K562 (cell line): ENCODE data around the gene FCAMR. TPM values are rescaled to one million over a fixed set of nuclear protein-coding genes. Genes with fewer than 3 reads are reported as not detected.

ENCODE experiments used
- ATAC-seq: fragments of 200-7000 bp; cut with Tn5 transposase; 3 replicates; pipeline ENCODE4 v1.9.1; 2020; ENCODE audit warnings: moderate library complexity
- BruUV-seq: library from RNA; stranded (reverse); fragments of 400-500 nt; replicated peaks from 2 replicates; lab custom pipeline; 2021; lab: Mats Ljungman, UMichigan
- CTCF ChIA-PET: fragments of 300-600 bp; formaldehyde crosslinking; extraction: SDS; loops from one replicate; lab custom pipeline; 2021; ENCODE audit warnings: low intra/inter-chr PET ratio; lab: Yijun Ruan, JAX
- POLR2A ChIA-PET: fragments of 300-600, 350-650 bp; sonication (Branson Sonifier 250); formaldehyde crosslinking; extraction: SDS; loops from one replicate; lab custom pipeline; 2021; ENCODE audit warnings: antibody characterized with exemption, inconsistent platforms; lab: Yijun Ruan, JAX
- DNase-seq, 4 experiments: peaks; one replicate each; pipeline versions ENCODE4 v3.0.0 to v3.0.0-alpha.2; 2011 to 2018; ENCODE audit warnings: low spot score in 3 of 4, mixed read lengths in 3 of 4; ENCODE audit errors: extremely low read depth in 1 of 4
- FAIRE-seq: peaks from 2 replicates; lab custom pipeline; 2011; peaks lifted over from hg19 to GRCh38; lab: Jason Lieb, UNC
- H2AFZ ChIP-seq: 2 replicates; pipeline ENCODE4 v1.6.0; 2011; ENCODE audit warnings: low read depth, low read length, control low read depth, inconsistent platforms
- H3K27ac ChIP-seq: fragments of 200-600 bp; 3 replicates; pipeline ENCODE4 v1.8.0; 2011; ENCODE audit warnings: low read depth, mild to moderate bottlenecking, control low read depth, inconsistent platforms, low read length, moderate library complexity, mixed read lengths; ENCODE audit errors: extremely low read depth
- H3K27me3 ChIP-seq, 2 experiments: fragments of 300-600 bp in 1 of 2; 2 replicates in 1 of 2; 3 replicates in 1 of 2; pipeline versions ENCODE4 v1.6.0 to v1.8.0; 2011; ENCODE audit warnings: inconsistent platforms in 2 of 2, low read length in 2 of 2, mild to moderate bottlenecking in 1 of 2, mixed read lengths in 1 of 2, moderate library complexity in 1 of 2; ENCODE audit not compliant: control insufficient read depth in 2 of 2, insufficient read depth in 2 of 2
- H3K36me3 ChIP-seq: fragments of 300-600 bp; 3 replicates; pipeline ENCODE4 v1.8.0; 2011; ENCODE audit warnings: mild to moderate bottlenecking, low read length, inconsistent platforms; ENCODE audit not compliant: control insufficient read depth, insufficient read depth
- H3K4me1 ChIP-seq, 2 experiments: fragments of 200-600 bp in 1 of 2; replicated peaks in 1 of 2; 2 replicates in 1 of 2; 3 replicates in 1 of 2; pipeline versions ENCODE4 v1.5.1 to v1.8.0; 2011; ENCODE audit warnings: inconsistent platforms in 2 of 2, low read length in 2 of 2, mild to moderate bottlenecking in 1 of 2, mixed read lengths in 1 of 2, moderate library complexity in 1 of 2; ENCODE audit not compliant: control insufficient read depth in 2 of 2, insufficient read depth in 2 of 2
- H3K4me2 ChIP-seq: 2 replicates; pipeline ENCODE4 v1.6.1; 2011; ENCODE audit warnings: low read length, control low read depth, inconsistent platforms, mixed read lengths; ENCODE audit not compliant: insufficient read depth
- H3K4me3 ChIP-seq: fragments of 200-600 bp; sonication (generic), shearing (Covaris generic); 2 replicates; pipeline ENCODE4 v1.5.1; 2016; ENCODE audit warnings: control low read depth, inconsistent platforms
- H3K79me2 ChIP-seq: fragments of 200-600 bp; 3 replicates; pipeline ENCODE4 v1.8.0; 2011; ENCODE audit warnings: low read length, inconsistent platforms; ENCODE audit not compliant: control insufficient read depth, insufficient read depth
- H3K9ac ChIP-seq, 2 experiments: 2 replicates each; pipeline versions ENCODE4 v1.6.0 to v1.6.1; 2011; ENCODE audit warnings: low read depth in 2 of 2, low read length in 2 of 2, control low read depth in 1 of 2, inconsistent platforms in 1 of 2, mild to moderate bottlenecking in 1 of 2, mixed read lengths in 1 of 2; ENCODE audit not compliant: insufficient read depth in 1 of 2
- H3K9me1 ChIP-seq: one replicate; pipeline ENCODE4 v1.6.0; 2011; ENCODE audit warnings: inconsistent platforms, mild to moderate bottlenecking, low read length, moderate library complexity; ENCODE audit not compliant: control insufficient read depth, insufficient read depth
- H3K9me3 ChIP-seq: replicated peaks from 2 replicates; pipeline ENCODE4 v1.5.1; 2011; ENCODE audit warnings: low read depth, low read length, inconsistent platforms; ENCODE audit not compliant: control insufficient read depth, insufficient read depth
- H4K20me1 ChIP-seq: replicated peaks from 2 replicates; pipeline ENCODE4 v1.6.1; 2011; ENCODE audit warnings: low read length, inconsistent platforms, mixed read lengths; ENCODE audit not compliant: control insufficient read depth, insufficient read depth
- ARID2 ChIP-seq: fragments of 450-650 bp; IDR thresholded peaks from 2 replicates; pipeline ENCODE4 v1.6.1; 2017; ENCODE audit warnings: antibody characterized with exemption, mild to moderate bottlenecking
- MYNN ChIP-seq, 2 experiments: sonication (generic); formaldehyde crosslinking in 1 of 2; IDR thresholded peaks; 2 replicates each; pipeline versions ENCODE4 v1.5.0 to v1.6.1; 2016 to 2020; ENCODE audit warnings: antibody characterized with exemption in 1 of 2, missing genetic modification reagents in 1 of 2
- PHB ChIP-seq: fragments of 250-450 bp; sonication (Bioruptor Pico); IDR thresholded peaks from 2 replicates; pipeline ENCODE4 v1.5.0; 2021
- WGBS: fragments of 100-300 bp; shearing (Covaris generic); methylation state at CpG from one replicate; pipeline ENCODE4 v1.1.6; 2016; ENCODE audit warnings: low coverage, mixed read lengths; ENCODE audit not compliant: insufficient coverage; ENCODE audit errors: missing lambda C conversion rate; 5-methylcytosine and 5-hydroxymethylcytosine counted together
- in situ Hi-C: fragments of 300-500 bp; cut with MboI; formaldehyde crosslinking; loops from 4 replicates; pipeline ENCODE4 v1.15.0; 2018; ENCODE audit warnings: inconsistent platforms, mixed read lengths
- intact Hi-C: fragments of 100-400 bp; cut with micrococcal nuclease; formaldehyde crosslinking; loops from 2 replicates; pipeline ENCODE4 v1.14.2; 2022
- polyA plus RNA-seq, 8 experiments: library from polyadenylated mRNA; depleted of rRNA in 4 of 8; stranded (reverse) in 5 of 8; unstranded in 3 of 8; fragments of >200 nt; fragmentation: Nextera tagmentation in 2 of 8; fragmentation: Illumina TruSeq in 1 of 8; extraction: Ambion mirVana in 2 of 8; extraction: Trizol in 1 of 8; gene quantifications; 2 replicates each; pipeline versions ENCODE4 v1.2.1 to v1.2.3, GENCODE V29; 2011 to 2014; ENCODE audit warnings: inconsistent platforms in 1 of 8, missing spikeins in 1 of 8
- total RNA-seq, 7 experiments: library from RNA; depleted of rRNA in 6 of 7; stranded (reverse); fragments of >200 nt in 6 of 7; fragmentation: Illumina TruSeq in 2 of 7; extraction: Trizol in 2 of 7; gene quantifications; 2 replicates each; pipeline versions ENCODE4 v1.2.1 to v1.2.3, GENCODE V29; 2011 to 2021; ENCODE audit warnings: low replicate concordance in 1 of 7

Gene FCAMR
- total and polyA plus RNA-seq, 9 of the 15 experiments (the other 6 are each of a cell fraction or from before 2014, with no cell fraction given) = not detected

DNA sequence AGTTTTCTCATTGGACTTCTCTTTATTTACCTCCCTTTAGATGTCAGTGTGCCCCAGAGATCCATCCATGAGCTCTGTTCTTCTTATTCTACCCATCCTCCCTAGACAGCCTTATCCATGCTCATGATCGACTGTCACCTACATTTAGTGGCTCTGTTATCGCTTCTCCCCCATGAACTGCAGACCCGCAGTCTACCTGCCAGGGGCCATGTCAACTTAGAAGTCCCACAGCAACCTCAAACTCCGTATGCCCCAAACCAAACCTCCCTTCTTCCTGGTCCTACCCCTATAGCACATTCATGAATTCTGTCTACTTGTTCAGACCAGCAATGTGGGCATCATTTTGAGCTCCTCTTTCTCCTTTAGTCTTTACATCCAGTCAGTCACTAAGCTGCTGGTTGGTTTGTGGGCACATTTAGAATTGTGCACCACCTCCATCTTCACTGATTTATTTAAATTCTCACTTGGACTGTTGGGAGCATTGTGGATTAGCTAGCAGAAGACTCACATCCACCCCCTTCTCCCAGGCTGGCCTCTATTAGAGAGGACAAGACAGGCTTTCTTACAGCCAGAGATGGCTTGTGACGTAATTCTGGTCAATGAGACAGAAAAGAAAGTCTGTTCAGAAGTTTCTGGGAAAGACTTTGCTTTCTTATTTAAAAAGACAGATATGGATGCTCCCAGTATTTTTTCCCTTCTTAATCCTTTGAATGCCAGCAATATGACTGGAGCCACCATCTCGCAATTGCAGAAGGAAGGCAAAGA lies 43.2 kb upstream of the FCAMR start:
- no peak overlapping the region for H3K4me2 ChIP-seq
- ChIA-PET CTCF (no interaction called here), POLR2A (interaction anchor here (1.0 to 6.5 kb wide), 3 partner anchors 8 to 23 kb away, joined by 4 to 38 read pairs (median 18); no protein-coding TSS in a partner anchor)
- H3K9ac ChIP-seq = no peak overlapping the region
- no peak for ATAC-seq
- TF ChIP-seq ARID2 = no peak
- peak; percentile 96 for TF ChIP-seq MYNN (IDR thresholded peaks at IDR 0.05)
- no peak for TF ChIP-seq MYNN (CRISPR knock-in tag; IDR thresholded peaks at IDR 0.05)
- peaks cover 5% of the 10 kb centered on the region for H3K9me1 ChIP-seq
- no peak overlapping the region for H3K27ac ChIP-seq
- no peaks in the 10 kb centered on the region for H3K27me3 ChIP-seq
- peaks cover 3% of the 10 kb centered on the region; the same call in 1 of the 2 replicates for H3K9me3 ChIP-seq
- intact Hi-C loops = no loop called here
- H3K4me1 ChIP-seq = peaks cover 16 to 46% of the 10 kb centered on the region in 2 experiments
- BruUV-seq = no TSS peak
- H4K20me1 ChIP-seq = no peaks in the 10 kb centered on the region
- no peak for DNase-seq
- H3K36me3 ChIP-seq = no peaks in the 10 kb centered on the region
- in situ Hi-C loops = no loop called here
- peak overlapping the region; percentile 46 for H2AFZ ChIP-seq
- no peaks in the 10 kb centered on the region for H3K79me2 ChIP-seq
- FAIRE-seq = no peak
- H3K4me3 ChIP-seq = no peak overlapping the region
- 38% methylated on average over 6 of the region's 6 CpGs for WGBS

DNA sequence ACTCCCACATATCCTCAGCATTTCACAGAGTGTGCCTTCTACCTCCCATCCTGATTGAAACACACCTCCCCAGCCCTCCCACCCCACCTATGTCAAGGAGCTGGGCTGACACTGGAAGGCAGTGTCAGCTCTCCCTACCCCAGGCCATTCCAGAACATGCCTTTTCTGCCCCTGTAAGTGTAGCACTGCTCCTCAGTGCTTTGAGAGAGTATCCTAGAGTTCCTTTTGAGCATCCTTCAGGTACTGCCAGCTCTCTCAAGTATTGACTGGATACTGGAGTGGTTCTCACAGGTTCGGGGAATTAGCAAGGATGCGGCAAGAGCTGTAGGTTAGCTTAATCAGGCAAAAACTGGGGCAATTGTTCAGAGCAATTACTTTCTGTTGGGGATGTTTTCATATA lies 40.5 kb upstream of the FCAMR start:
- Histone ChIP-seq H3K4me2 (no peak overlapping the region), H3K9ac (no peak overlapping the region), H3K79me2 (no peaks in the 10 kb centered on the region), H3K4me3 (no peak overlapping the region), H3K36me3 (no peaks in the 10 kb centered on the region), H2AFZ (peak overlapping the region; percentile 84), H4K20me1 (no peaks in the 10 kb centered on the region), H3K9me1 (no peaks in the 10 kb centered on the region), H3K27me3 (no peaks in the 10 kb centered on the region), H3K4me1 (peaks cover 3 to 33% of the 10 kb centered on the region in 2 experiments; a peak in 4 of 5 replicates), H3K9me3 (peaks cover 3% of the 10 kb centered on the region; the same call in 1 of the 2 replicates), H3K27ac (no peak overlapping the region)
- POLR2A ChIA-PET = interaction anchor here (0.6 to 6.5 kb wide), 6 partner anchors 9 to 59 kb away, joined by 3 to 38 read pairs (median 4); no protein-coding TSS in a partner anchor
- WGBS = 95% methylated on average over 2 of the region's 2 CpGs
- in situ Hi-C loops (no loop called here), intact Hi-C loops (no loop called here)
- CTCF ChIA-PET = interaction anchor here (0.6 kb wide), 1 partner anchor 17 kb away, joined by 4 read pairs; no protein-coding TSS in a partner anchor
- FAIRE-seq = no peak
- no peak for TF ChIP-seq PHB
- peak; percentile 28 for ATAC-seq
- no peak for DNase-seq
- no TSS peak for BruUV-seq
